ENCODE results near the gene PACS2. TPM values are rescaled to one million over a fixed set of nuclear protein-coding genes. Genes with fewer than 3 reads are reported as not detected.

The PACS2 gene
- total RNA-seq, 1 experiment from 2014 or later, result 72.5 TPM

DNA sequence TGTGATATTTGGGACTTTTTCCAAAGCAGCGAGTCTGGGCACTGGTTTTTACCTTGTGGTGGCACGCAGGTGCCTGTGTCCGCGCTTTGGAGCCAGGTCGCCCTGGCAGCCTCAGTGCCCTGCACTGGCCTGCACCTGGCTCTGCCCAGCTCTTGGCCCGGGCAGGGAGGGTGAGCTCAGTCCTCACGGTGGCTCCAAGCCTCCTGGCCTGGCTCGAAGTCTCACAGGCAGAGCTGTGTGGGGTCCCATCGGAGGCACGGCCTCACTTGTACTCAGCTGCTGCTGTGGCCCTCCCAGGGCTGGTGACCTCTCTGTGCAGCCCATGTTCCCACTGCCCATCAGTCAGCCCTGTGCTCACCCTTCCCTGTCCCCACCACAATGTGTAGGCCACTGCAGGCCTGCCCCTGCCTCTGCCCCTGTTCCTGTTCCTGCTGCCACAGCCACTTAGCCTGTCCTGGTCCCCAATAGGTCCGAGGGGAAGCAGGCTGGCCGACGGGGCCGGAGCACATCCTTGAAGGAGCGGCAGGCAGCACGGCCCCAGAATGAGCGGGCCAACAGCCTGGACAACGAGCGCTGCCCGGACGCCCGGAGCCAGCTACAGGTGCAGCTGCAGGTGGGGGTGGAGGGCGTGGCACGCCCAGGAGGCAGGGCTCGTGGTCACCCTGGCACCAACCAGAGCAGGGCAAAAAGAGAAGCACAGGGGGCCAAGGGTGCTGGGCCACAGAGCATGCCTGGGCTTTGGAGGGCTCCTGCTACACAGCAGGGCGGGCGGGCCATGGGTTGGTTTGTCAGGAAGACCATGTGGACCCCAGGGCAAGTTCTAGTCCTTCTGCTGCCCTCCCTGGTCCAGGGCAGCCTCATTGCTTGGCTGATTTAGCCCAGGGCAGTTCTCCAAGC, 67.1 kb downstream of the PACS2 start:
- Histone ChIP-seq H3T11ph (ENCODE audit: low read length) (no peak overlapping the region), H2BK120ac (ENCODE audit: low read depth, low read length, poor library complexity, severe bottlenecking) (no peak overlapping the region), H3K23ac (ENCODE audit: insufficient read length, low read depth, low read length) (no peak overlapping the region), H3K79me1 (ENCODE audit: insufficient read depth, low read depth, low read length, poor library complexity, severe bottlenecking) (no peaks in the 10 kb centered on the region), H4K91ac (ENCODE audit: insufficient read length, low read depth, low read length) (no peak overlapping the region), H2BK15ac (ENCODE audit: low read depth, low read length) (no peak overlapping the region), H3K4me1 (ENCODE audit: insufficient read depth, low read length) (no peaks in the 10 kb centered on the region), H3K9me3 (ENCODE audit: control insufficient read depth, low read depth, low read length) (no peaks in the 10 kb centered on the region), H3K4ac (ENCODE audit: low read depth, low read length) (no peak overlapping the region), H3K18ac (ENCODE audit: insufficient read length, low read depth, low read length) (no peak overlapping the region), H2AFZ (ENCODE audit: low read length) (no peak overlapping the region), H4K20me1 (ENCODE audit: control insufficient read depth, insufficient read depth, insufficient read length) (no peaks in the 10 kb centered on the region), H4K5ac (ENCODE audit: insufficient read length, low read depth, low read length) (no peak overlapping the region), H2BK12ac (ENCODE audit: insufficient read length, low read depth, low read length) (no peak overlapping the region), H3K9ac (ENCODE audit: extremely low read depth, insufficient read length, low read length) (no peak overlapping the region), H2BK20ac (ENCODE audit: low read depth, low read length, poor library complexity, severe bottlenecking) (no peak overlapping the region), H3K79me2 (ENCODE audit: insufficient read depth, low read length) (no peaks in the 10 kb centered on the region), H3K27me3 (ENCODE audit: insufficient read depth, low read length) (no peaks in the 10 kb centered on the region), H3K56ac (ENCODE audit: insufficient read length, low read depth, low read length) (no peak overlapping the region), H2BK5ac (ENCODE audit: insufficient read length, low read length) (no peak overlapping the region), H3K23me2 (ENCODE audit: insufficient read length, low read depth, low read length, poor library complexity, severe bottlenecking) (no peaks in the 10 kb centered on the region), H4K8ac (replicated peaks; ENCODE audit: insufficient read length, low read depth, low read length) (no peak overlapping the region), H3K14ac (ENCODE audit: insufficient read depth, low read length) (no peak overlapping the region; the same call in 1 of the 2 replicates), H3K27ac (ENCODE audit: insufficient read length, low read depth, low read length) (no peak overlapping the region), H3K4me2 (ENCODE audit: insufficient read depth, insufficient read length, low read length) (no peak overlapping the region), H2AK5ac (ENCODE audit: insufficient read length, low read length) (no peak overlapping the region)
- TF ChIP-seq, protein P1, sequence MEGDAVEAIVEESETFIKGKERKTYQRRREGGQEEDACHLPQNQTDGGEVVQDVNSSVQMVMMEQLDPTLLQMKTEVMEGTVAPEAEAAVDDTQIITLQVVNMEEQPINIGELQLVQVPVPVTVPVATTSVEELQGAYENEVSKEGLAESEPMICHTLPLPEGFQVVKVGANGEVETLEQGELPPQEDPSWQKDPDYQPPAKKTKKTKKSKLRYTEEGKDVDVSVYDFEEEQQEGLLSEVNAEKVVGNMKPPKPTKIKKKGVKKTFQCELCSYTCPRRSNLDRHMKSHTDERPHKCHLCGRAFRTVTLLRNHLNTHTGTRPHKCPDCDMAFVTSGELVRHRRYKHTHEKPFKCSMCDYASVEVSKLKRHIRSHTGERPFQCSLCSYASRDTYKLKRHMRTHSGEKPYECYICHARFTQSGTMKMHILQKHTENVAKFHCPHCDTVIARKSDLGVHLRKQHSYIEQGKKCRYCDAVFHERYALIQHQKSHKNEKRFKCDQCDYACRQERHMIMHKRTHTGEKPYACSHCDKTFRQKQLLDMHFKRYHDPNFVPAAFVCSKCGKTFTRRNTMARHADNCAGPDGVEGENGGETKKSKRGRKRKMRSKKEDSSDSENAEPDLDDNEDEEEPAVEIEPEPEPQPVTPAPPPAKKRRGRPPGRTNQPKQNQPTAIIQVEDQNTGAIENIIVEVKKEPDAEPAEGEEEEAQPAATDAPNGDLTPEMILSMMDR (conservative IDR thresholded peaks at IDR 0.05), result no peak
- H3K36me3 Mint-ChIP-seq (ENCODE audit: insufficient read depth in 1 of 3, low read depth in 3 of 3), result peaks cover 10 to 21% (median 21%) of the 10 kb centered on the region in 3 experiments; a peak in 6 of 7 replicates
- no CpG with 5 or more reads among the region's 27 CpGs for WGBS (ENCODE audit: extremely low coverage, insufficient read length, low lambda C conversion rate)
- H3K9me3 Mint-ChIP-seq, result no peaks in the 10 kb centered on the region
- no peak overlapping the region; a peak in 2 of 7 replicates for H3K27ac Mint-ChIP-seq
- H3K4me3 Mint-ChIP-seq, result no peak overlapping the region
- H3K4me1 Mint-ChIP-seq, result no peaks in the 10 kb centered on the region
- DNase-seq, result no peak
- H3K27me3 Mint-ChIP-seq (ENCODE audit: low read depth), result no peaks in the 10 kb centered on the region
